ENCODE measurements around the gene CLSTN3.

GRCh38 chr12:7175493-7175892, 45.3 kb downstream of the CLSTN3 start:
- TF ChIP-seq CTCF (IDR thresholded peaks at IDR 0.05) (no peak), POLR2A (IDR thresholded peaks at IDR 0.05) (no peak), POLR2AphosphoS5 (IDR thresholded peaks at IDR 0.05; ENCODE audit: insufficient read depth in 1 of 2, low read depth in 1 of 2) (no peak)
